Measurements from ENCODE around the gene NUMB. TPM values are rescaled to one million over a fixed set of nuclear protein-coding genes. Genes with fewer than 3 reads are reported as not detected.
A peak's percentile ranks its signal among the peaks of the same experiment; 100 is the strongest.

NUMB gene
- total RNA-seq, 2 experiments from 2014 or later, result 44.5 to 46.4 TPM

DNA sequence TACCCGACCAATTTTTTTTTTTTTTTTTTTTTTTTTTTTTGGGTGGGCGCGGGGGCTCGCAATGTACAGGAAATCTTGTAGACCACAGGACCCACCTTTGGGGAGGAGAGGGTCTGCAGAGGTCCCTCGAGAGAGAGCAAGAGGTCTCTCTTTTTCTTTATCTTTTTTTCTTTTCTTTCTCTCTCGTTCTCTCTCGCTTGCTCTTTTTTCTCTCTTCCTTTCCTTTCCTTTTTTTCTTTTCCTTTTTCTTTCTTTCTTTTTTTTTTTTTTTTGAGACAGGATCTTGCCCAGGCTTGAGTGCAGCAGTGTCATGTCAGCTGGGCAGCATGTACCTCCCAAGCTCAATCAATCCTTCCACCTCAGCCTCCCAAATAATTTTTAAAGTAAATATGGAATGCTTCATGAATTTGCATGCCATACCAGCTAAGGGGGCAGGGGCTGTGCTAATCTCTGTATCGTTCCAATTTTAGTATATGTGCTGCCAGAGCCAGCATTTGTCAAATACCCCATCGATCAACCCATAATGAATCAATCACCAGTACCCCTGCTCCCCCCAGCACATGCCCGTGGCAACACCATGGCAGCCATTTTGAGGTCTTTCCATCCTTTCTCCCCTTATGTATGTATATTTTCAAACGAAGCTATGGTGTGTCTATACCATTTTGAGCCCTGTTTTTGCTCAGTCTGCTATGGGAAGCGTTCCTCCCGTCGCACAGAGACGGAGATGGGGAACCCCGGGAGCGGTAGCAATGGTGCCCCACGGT is 211.8 kb downstream of the NUMB start:
- ChIA-PET CTCF (interaction anchor here (1.0 kb wide), 1 partner anchor 13 kb away, joined by 3 read pairs; no protein-coding TSS in a partner anchor), POLR2A (interaction anchor here (1.3 kb wide), 1 partner anchor 245 kb away, joined by 4 read pairs; the partner anchor contains the start of gene RIOX1)
- Mint-ChIP-seq H3K4me1 (peaks cover 49% of the 10 kb centered on the region), H3K4me3 (peak overlapping the region; percentile 63), H3K27ac (no peak overlapping the region), H3K36me3 (ENCODE audit: low read depth) (peaks cover 3% of the 10 kb centered on the region), H3K9me3 (peaks cover 4% of the 10 kb centered on the region), H3K27me3 (peaks cover 39% of the 10 kb centered on the region)
- DNase-seq, result no peak

DNA sequence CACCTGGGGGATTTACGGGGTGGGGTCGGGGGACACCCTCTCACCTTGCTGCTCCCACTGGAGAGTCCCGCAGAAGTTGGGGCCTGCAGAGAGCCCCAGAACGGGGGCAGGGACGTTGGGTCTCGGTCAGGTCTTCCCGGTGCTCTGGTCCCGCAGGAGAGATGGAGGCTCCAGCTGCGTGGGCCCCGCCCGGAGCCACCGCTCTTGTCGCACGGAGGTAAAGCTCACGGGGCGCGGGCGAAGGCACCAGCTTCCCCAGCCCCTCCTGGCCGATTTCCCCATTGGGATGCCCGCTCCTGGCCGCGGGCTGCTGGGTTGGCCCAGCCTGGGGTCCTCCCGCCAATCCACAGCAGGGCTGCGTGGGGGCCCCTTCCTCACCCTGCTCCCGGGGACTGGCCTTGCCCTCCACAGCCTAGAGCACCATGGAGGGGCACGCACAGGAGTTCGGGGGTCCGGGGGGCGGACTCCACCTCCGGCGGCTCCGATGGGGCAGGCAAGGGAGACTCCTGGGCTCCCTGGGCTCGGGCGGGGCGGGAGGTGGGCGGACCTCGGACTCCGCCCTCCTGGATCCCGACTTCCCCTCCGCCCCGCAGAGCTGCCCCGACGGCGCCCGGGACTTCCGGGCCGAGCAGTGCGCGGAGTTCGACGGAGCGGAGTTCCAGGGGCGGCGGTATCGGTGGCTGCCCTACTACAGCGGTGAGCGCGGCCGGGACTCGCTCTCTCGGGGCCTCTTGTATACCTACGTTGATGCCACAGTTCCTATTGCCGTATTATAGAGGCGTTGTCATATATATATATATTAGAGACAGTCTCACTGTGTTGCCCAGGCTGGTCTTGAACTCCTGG is 212.6 kb downstream of the NUMB start:
- peak; percentile 60 for DNase-seq
- Mint-ChIP-seq H3K27ac (no peak overlapping the region), H3K27me3 (peaks cover 48% of the 10 kb centered on the region), H3K4me1 (peaks cover 50% of the 10 kb centered on the region), H3K4me3 (peak overlapping the region; percentile 67), H3K9me3 (peaks cover 4% of the 10 kb centered on the region), H3K36me3 (ENCODE audit: low read depth) (peaks cover 3% of the 10 kb centered on the region)
- ChIA-PET POLR2A (interaction anchor here (1.3 kb wide), 1 partner anchor 245 kb away, joined by 4 read pairs; the partner anchor contains the start of gene RIOX1), CTCF (interaction anchor here (1.0 kb wide), 1 partner anchor 12 kb away, joined by 3 read pairs; no protein-coding TSS in a partner anchor)

DNA sequence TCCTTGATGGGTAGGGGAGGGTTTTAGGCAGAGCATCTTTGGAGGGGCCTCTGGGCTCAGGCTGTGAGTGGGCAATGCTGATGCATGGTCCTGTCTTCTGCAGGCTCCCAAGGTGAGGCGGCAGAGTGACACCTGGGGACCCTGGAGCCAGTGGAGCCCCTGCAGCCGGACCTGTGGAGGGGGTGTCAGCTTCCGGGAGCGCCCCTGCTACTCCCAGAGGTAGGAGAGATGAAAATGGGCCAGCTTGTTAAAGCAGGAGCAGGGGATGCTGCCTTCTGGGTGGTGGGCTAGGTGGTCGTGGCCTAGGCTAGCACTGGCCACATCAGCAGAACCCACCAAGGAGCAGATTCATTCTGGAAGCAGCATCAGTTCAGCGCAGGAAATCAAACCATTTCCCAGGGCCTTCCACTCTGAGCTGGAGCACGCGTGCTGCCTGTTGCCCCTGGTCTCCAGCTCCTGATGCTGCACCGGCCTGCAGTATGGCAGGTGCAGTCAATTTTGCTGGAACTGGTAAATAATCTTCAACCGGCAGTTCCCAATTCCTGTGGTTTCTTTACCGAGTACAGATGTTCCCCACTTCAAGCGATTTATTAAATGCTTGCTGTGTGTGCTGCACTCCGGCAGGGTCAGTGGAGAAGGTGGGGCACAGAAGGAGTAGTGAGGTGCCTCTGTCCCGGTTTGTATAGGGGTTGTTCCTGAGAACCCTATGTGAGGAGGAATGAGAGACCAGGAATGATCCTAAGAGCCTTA is 213.6 kb downstream of the NUMB start:
- CTCF ChIA-PET, result no interaction called here
- H3K4me3 Mint-ChIP-seq, result peak overlapping the region; percentile 47

DNA sequence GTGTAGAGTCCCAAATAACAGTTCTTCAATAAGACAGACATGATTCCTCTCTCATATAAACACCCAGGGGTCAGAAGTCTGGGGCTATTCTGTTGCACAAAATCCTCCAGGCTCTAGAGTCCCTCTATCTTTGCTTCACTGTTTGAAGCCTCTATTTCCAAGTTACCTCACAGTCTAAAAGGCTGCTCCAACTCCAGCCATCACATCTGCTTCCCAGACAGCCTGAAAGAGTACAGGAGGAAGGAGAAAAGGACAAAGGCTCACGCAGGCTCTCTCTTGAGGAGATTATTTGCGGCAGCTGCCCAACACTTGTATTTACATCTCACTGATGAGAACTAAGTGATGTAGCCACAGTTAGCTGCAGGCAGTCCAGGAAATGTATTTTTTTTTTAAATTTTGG is 214.6 kb downstream of the NUMB start:
- ChIA-PET POLR2A (no interaction called here), CTCF (no interaction called here)
- no peak for DNase-seq
- peaks cover 63% of the 10 kb centered on the region for H3K27me3 Mint-ChIP-seq
- peaks cover 3% of the 10 kb centered on the region for H3K36me3 Mint-ChIP-seq (ENCODE audit: low read depth)
- peaks cover 47% of the 10 kb centered on the region for H3K4me1 Mint-ChIP-seq
- no peak overlapping the region for H3K4me3 Mint-ChIP-seq
- H3K27ac Mint-ChIP-seq, result no peak overlapping the region
- H3K9me3 Mint-ChIP-seq, result peaks cover 4% of the 10 kb centered on the region

More for the DNA sequence above, 213.6 kb downstream of the NUMB start:
- Mint-ChIP-seq H3K4me1 (peaks cover 50% of the 10 kb centered on the region), H3K27me3 (peaks cover 54% of the 10 kb centered on the region), H3K27ac (no peak overlapping the region), H3K9me3 (peaks cover 4% of the 10 kb centered on the region), H3K36me3 (ENCODE audit: low read depth) (peaks cover 3% of the 10 kb centered on the region)
- no peak for DNase-seq
- POLR2A ChIA-PET, result interaction anchor here (1.3 kb wide), 1 partner anchor 246 kb away, joined by 4 read pairs; the partner anchor contains the start of gene RIOX1

DNA sequence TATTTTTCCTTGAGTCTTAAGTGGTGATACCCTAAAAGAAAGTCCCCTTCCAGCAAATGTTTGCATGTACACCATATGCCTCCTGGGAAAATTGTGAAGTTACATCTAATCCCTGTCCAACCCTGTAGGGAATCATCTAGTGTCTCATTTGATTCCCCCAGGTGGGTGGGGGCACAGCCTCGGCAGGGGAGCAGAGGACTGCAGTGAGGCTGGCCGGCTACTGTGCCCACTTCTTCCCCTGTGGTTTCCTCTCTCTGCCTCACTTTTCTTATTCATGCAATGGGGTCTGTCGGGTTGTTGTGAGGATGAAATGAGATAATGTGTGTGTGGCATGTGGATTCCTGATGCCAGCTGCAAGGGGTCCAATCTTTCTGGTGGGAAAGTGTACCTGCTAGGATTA is 215.0 kb downstream of the NUMB start:
- peaks cover 47% of the 10 kb centered on the region for H3K4me1 Mint-ChIP-seq
- peaks cover 67% of the 10 kb centered on the region for H3K27me3 Mint-ChIP-seq
- no peak overlapping the region for H3K27ac Mint-ChIP-seq
- no peak overlapping the region for H3K4me3 Mint-ChIP-seq
- ChIA-PET POLR2A (no interaction called here), CTCF (interaction anchor here (0.8 to 1.1 kb wide), 2 partner anchors 14 to 20 kb away, joined by 3 to 4 read pairs; no protein-coding TSS in a partner anchor)
- peaks cover 3% of the 10 kb centered on the region for H3K36me3 Mint-ChIP-seq (ENCODE audit: low read depth)
- no peak for DNase-seq
- H3K9me3 Mint-ChIP-seq, result peaks cover 4% of the 10 kb centered on the region

DNA sequence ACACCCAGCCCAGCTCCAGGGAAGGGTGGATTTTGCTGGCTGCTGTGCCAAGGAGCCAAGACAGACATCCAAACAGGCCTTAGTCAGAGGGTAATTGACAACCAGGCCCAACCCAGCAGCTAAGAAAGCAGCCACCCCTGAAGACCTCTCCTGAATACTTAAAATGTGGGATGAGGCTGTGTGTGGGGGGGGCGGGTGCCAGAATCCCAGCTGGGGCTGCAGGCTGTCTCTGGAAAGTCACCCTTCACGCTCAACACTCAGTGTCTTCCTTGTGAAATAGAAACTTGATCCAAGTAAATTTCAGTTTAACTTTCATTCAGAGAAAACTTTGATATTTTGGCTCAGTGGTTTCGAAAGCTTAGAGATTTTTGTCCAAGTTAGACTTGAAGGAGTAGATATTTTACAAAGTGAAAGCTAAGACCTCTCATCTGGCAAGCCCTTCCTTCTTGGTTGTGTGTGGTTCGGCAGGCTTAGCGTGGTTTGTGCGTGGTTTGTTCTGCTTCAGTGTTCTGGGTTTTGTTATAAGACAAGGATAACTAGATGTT is 215.9 kb downstream of the NUMB start:
- Mint-ChIP-seq H3K36me3 (ENCODE audit: low read depth) (peaks cover 3% of the 10 kb centered on the region), H3K27me3 (peaks cover 65% of the 10 kb centered on the region), H3K4me3 (peak overlapping the region; percentile 11), H3K27ac (no peak overlapping the region), H3K4me1 (peaks cover 40% of the 10 kb centered on the region), H3K9me3 (peaks cover 2% of the 10 kb centered on the region)
- POLR2A ChIA-PET, result no interaction called here
- no peak for DNase-seq
- CTCF ChIA-PET, result interaction anchor here (0.8 to 1.1 kb wide), 2 partner anchors 13 to 19 kb away, joined by 3 to 4 read pairs; no protein-coding TSS in a partner anchor

DNA sequence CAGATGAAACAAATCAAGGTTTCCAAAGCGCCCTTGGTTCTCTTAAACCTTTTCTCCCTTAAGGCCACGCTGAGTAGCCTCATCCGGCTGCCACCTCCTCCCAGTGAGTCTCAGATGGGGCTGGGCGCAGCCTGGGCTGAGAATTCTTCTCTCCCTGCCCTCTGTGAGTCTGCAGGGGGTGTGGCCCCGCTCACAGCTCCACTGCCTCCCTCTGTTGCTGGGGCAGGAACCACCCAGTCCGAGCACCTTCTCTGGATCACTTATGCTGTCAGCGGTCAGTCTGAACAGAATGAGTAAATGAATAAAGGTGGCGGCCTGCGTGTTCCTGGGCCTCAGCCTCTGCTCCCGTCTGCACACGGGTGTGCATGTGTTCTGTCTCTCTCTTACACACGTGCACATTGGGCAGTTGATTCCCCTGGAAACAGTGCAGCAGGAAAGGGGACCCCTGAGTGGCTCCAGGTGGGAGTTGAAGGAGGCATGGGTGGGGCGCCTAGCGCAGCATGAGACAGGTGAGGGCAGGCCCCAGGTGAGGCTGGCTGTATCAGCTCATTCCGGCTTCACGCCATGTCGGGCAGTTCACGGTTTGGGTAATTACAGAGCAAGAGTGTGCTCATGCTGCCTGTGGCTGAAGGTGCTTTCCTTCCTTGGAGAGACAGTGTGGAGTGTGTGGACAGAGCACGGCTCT is 216.7 kb downstream of the NUMB start:
- DNase-seq, result no peak
- ChIA-PET POLR2A (no interaction called here), CTCF (no interaction called here)
- H3K27me3 Mint-ChIP-seq, result peaks cover 65% of the 10 kb centered on the region
- no peak overlapping the region for H3K27ac Mint-ChIP-seq
- H3K9me3 Mint-ChIP-seq, result no peaks in the 10 kb centered on the region
- H3K4me1 Mint-ChIP-seq, result peaks cover 38% of the 10 kb centered on the region
- H3K36me3 Mint-ChIP-seq (ENCODE audit: low read depth), result peaks cover 3% of the 10 kb centered on the region
- H3K4me3 Mint-ChIP-seq, result no peak overlapping the region

DNA sequence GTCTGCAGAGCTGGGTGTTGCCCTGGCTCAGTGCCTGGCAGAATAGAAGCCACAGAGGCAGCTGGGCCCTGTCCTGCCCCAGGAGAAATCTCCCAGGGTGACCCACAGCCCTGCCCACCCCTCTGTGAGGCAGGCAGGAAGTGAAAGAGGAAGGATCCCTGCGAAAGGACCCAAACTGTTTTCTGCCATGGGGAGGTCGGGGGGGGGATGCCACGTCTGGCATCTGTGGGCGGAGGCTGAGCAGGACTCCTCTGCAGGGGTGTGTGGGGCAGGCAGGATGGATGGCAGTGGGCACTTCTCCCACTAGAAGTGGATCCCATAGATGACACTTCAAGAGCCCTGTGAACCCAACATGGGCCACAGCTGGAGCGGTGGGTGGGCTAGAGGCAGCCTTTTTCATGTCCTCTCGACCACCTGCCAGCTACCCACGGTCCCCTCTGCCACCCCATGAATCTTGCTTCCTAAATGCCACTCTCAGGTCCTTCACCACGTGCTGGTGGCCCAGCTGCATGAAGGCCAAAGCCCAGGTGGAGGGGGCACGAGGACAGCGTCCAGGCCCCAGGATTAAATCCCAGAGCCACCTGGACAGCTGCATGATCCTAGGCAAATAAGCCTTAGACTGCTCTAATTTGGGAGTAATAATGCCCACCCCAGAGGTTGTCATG is 217.4 kb downstream of the NUMB start:
- DNase-seq, result no peak
- POLR2A ChIA-PET, result no interaction called here

DNA sequence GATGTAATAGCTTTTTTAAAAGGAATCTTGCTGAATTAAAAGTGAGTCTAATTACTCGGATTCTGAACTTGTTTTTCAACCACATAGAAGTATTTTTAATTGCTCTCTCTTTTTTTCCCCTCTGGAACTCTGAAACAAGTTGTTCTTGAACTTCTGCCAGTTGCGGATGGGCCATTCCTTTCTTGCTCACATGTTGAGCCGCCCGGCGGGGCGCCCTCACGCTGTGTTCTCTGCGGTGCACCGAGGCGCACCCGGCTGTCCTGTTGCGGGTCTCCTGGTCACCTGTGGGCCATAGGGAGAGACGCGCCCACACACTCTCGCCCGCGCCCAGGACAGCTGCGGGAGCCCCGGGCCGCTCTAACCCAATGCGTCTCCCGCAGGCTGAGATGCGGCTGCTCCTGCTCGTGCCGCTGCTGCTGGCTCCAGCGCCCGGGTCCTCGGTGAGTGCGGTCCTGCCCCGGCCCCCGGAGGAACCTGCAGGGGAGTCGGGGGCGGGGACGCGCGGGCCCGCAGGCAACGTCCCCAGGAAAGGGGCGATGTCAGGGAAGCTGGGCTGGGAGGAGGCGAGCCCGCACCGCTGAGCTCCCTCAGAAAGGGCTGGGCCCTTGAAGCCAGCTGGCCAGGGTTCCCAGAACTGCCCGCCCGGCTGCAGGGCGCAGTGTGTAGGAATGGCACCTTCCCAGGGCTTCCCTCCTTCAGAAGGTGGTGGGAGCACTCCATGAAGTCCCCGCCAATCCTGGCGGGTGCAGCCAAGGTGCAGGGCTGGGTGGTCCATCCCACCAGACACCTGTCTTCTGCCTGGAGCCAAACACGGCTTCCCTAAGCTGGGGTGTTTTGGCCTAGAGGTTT is 218.7 kb downstream of the NUMB start:
- Mint-ChIP-seq H3K9me3 (no peaks in the 10 kb centered on the region), H3K27me3 (peaks cover 78% of the 10 kb centered on the region), H3K4me1 (peaks cover 38% of the 10 kb centered on the region), H3K36me3 (ENCODE audit: low read depth) (peaks cover 3% of the 10 kb centered on the region), H3K4me3 (no peak overlapping the region), H3K27ac (no peak overlapping the region)
- ChIA-PET CTCF (interaction anchor here (0.7 kb wide), 1 partner anchor 232 kb away, joined by 3 read pairs; no protein-coding TSS in a partner anchor), POLR2A (no interaction called here)
- no peak for DNase-seq

More for the DNA sequence above, 217.4 kb downstream of the NUMB start:
- CTCF ChIA-PET, result no interaction called here
- Mint-ChIP-seq H3K27me3 (peaks cover 70% of the 10 kb centered on the region), H3K36me3 (ENCODE audit: low read depth) (peaks cover 3% of the 10 kb centered on the region), H3K9me3 (no peaks in the 10 kb centered on the region), H3K4me1 (peaks cover 39% of the 10 kb centered on the region), H3K4me3 (no peak overlapping the region), H3K27ac (no peak overlapping the region)

DNA sequence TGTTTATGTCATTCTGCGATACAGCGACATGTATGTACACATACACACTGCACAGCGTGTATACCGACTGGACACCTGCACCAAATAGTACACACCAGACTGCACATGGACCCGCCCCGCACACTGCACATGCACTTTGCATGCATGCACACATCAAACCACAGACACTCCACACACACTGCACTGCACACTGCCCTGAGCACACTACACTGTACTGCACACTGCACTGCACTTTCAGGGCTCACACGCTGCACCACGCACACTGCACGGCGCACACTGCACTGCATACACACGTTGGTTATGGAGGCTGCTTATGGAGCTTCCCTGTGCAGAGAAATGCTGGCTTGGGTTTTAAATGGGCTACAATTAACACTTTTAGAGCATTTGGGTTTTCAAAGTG is 219.4 kb downstream of the NUMB start:
- ChIA-PET POLR2A (no interaction called here), CTCF (interaction anchor here (0.7 kb wide), 1 partner anchor 233 kb away, joined by 3 read pairs; no protein-coding TSS in a partner anchor)
- peaks cover 38% of the 10 kb centered on the region for H3K4me1 Mint-ChIP-seq
- H3K27ac Mint-ChIP-seq, result no peak overlapping the region
- no peak overlapping the region for H3K4me3 Mint-ChIP-seq
- peaks cover 3% of the 10 kb centered on the region for H3K36me3 Mint-ChIP-seq (ENCODE audit: low read depth)
- no peaks in the 10 kb centered on the region for H3K9me3 Mint-ChIP-seq
- peaks cover 79% of the 10 kb centered on the region for H3K27me3 Mint-ChIP-seq
- no peak for DNase-seq

DNA sequence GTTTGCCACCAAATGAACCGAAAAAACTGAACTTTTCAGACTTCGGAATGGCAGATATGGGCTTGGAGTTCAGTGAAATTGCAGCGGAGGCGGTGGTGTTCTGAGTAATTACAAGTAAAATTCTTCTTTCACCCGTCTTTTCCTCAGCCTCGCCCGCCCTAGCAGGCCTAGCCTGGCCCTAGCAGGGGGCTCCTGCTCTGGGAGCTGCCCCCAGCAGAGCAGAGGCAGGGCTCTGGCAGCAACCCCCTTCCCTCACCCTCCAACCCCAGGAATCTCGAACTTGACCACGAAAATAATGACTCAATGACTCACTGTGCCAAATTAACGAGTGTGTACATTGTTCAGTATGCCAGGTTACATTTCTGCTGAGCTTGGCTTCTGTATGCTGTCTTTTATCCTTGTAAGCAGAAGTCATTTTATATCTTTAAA is 219.9 kb downstream of the NUMB start:
- peaks cover 3% of the 10 kb centered on the region for H3K36me3 Mint-ChIP-seq (ENCODE audit: low read depth)
- no peak overlapping the region for H3K4me3 Mint-ChIP-seq
- no peaks in the 10 kb centered on the region for H3K9me3 Mint-ChIP-seq
- ChIA-PET CTCF (interaction anchor here (0.7 kb wide), 1 partner anchor 233 kb away, joined by 3 read pairs; no protein-coding TSS in a partner anchor), POLR2A (interaction anchor here (0.6 kb wide), 1 partner anchor 14 kb away, joined by 3 read pairs; no protein-coding TSS in a partner anchor)
- H3K27ac Mint-ChIP-seq, result no peak overlapping the region
- H3K27me3 Mint-ChIP-seq, result peaks cover 79% of the 10 kb centered on the region
- no peak for DNase-seq
- H3K4me1 Mint-ChIP-seq, result peaks cover 34% of the 10 kb centered on the region
